ENCODE data around the gene UQCRC1. TPM values are rescaled to one million over a fixed set of nuclear protein-coding genes. Genes with fewer than 3 reads are reported as not detected.

Gene UQCRC1
- total RNA-seq, 1 donor from 2014 or later = 273 TPM

DNA sequence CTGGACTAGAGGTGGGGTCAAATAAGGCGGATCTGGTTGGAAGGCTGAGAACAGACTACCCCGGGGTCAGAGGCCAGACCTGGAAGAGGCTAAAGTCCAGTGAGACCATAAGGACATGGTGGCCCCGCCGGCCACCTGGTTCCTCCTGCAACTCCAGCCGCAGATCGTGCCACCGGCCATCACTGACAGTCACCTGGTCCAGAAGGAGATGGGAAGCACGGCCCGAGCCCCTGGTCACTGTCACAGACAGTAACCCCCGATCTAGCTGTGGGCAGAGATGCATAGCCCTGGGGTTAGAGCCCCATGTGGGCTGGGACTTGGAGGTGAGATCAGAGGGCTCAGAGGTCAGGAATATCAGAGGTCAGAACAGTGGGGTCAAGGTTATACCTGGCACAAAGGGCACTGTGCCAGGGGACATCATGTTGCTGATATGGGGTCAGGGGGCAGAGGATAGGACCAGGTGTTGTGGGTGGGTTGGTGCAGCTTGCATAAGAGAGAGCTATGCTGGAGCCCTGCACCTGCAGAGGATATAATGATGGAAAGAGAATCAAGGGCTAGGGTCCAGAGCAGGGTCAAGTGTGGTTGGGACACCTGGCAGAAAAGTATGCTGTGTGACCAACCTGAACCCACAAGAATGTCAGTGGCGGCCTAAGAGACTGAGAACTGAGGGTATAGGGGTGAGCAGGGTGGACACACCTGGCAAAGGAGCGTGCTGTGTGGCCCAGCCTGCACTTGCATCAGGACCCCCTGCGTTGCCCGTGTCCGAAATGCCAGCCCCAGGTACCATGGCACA is 43.7 kb upstream of the UQCRC1 start:
- no peaks in the 10 kb centered on the region for H3K4me1 Mint-ChIP-seq (ENCODE audit: unreplicated experiment)
- no peak for DNase-seq (ENCODE audit: extremely low spot score, unreplicated experiment)
- TF ChIP-seq, protein P1, sequence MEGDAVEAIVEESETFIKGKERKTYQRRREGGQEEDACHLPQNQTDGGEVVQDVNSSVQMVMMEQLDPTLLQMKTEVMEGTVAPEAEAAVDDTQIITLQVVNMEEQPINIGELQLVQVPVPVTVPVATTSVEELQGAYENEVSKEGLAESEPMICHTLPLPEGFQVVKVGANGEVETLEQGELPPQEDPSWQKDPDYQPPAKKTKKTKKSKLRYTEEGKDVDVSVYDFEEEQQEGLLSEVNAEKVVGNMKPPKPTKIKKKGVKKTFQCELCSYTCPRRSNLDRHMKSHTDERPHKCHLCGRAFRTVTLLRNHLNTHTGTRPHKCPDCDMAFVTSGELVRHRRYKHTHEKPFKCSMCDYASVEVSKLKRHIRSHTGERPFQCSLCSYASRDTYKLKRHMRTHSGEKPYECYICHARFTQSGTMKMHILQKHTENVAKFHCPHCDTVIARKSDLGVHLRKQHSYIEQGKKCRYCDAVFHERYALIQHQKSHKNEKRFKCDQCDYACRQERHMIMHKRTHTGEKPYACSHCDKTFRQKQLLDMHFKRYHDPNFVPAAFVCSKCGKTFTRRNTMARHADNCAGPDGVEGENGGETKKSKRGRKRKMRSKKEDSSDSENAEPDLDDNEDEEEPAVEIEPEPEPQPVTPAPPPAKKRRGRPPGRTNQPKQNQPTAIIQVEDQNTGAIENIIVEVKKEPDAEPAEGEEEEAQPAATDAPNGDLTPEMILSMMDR (conservative IDR thresholded peaks at IDR 0.05) = no peak
- no peak overlapping the region for H3K4me3 Mint-ChIP-seq
- H3K9me3 Mint-ChIP-seq = no peaks in the 10 kb centered on the region
- H3K27me3 Mint-ChIP-seq = no peaks in the 10 kb centered on the region
- H3K36me3 Mint-ChIP-seq = no peaks in the 10 kb centered on the region
- H3K27ac Mint-ChIP-seq = no peak overlapping the region

DNA sequence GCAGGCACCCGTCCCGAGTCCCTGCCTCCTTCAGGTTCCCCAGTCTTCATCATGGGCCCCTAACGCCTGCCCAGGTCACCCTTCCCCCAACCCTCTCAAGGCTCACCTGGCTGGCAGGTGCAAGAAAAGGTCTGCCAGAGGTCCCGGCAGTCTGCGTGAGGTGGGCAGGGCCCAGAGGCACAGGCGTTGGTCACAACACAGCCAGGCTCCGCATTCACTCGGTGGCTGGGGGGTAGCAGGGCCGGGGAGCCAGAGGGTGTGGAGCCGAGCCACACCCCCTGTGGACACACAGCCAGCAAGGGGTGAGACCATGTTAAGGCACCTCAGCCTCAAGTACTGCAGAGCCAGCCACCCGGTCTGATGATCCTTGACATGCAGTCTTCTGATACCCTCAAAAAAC is 42.3 kb upstream of the UQCRC1 start:
- DNase-seq (ENCODE audit: extremely low spot score, unreplicated experiment) = no peak
- H3K27me3 Mint-ChIP-seq = no peaks in the 10 kb centered on the region
- H3K4me1 Mint-ChIP-seq (ENCODE audit: unreplicated experiment) = no peaks in the 10 kb centered on the region
- no peak overlapping the region for H3K4me3 Mint-ChIP-seq
- no peaks in the 10 kb centered on the region for H3K9me3 Mint-ChIP-seq
- TF ChIP-seq, protein P1 (conservative IDR thresholded peaks at IDR 0.05) = no peak
- no peak overlapping the region for H3K27ac Mint-ChIP-seq
- no peaks in the 10 kb centered on the region for H3K36me3 Mint-ChIP-seq

DNA sequence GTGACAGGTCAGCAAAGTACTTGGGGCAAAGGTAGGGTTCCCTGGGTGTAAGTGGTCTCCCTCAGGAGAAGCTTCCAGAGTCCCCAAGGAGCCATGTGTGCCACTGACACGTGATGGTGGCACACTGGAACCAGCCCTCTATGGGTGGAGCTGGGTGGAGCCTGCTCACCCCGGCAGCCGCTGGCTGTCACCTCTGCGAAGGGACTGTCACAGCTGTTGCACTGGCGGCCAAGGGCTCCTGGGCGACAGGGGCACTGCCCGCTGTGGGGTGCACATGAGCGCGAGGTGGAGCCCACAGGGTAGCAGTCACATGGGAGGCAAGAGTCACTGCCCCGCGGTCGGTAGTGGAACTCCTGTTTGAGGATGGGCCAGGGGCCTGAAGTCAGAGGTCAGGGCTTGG is 41.3 kb upstream of the UQCRC1 start:
- no peaks in the 10 kb centered on the region for H3K9me3 Mint-ChIP-seq
- no peak overlapping the region for H3K4me3 Mint-ChIP-seq
- DNase-seq (ENCODE audit: extremely low spot score, unreplicated experiment) = no peak
- TF ChIP-seq, protein P1 (conservative IDR thresholded peaks at IDR 0.05) = no peak
- peak overlapping the region; percentile 16 for H3K27ac Mint-ChIP-seq
- no peaks in the 10 kb centered on the region for H3K27me3 Mint-ChIP-seq
- no peaks in the 10 kb centered on the region for H3K4me1 Mint-ChIP-seq (ENCODE audit: unreplicated experiment)
- H3K36me3 Mint-ChIP-seq = no peaks in the 10 kb centered on the region

DNA sequence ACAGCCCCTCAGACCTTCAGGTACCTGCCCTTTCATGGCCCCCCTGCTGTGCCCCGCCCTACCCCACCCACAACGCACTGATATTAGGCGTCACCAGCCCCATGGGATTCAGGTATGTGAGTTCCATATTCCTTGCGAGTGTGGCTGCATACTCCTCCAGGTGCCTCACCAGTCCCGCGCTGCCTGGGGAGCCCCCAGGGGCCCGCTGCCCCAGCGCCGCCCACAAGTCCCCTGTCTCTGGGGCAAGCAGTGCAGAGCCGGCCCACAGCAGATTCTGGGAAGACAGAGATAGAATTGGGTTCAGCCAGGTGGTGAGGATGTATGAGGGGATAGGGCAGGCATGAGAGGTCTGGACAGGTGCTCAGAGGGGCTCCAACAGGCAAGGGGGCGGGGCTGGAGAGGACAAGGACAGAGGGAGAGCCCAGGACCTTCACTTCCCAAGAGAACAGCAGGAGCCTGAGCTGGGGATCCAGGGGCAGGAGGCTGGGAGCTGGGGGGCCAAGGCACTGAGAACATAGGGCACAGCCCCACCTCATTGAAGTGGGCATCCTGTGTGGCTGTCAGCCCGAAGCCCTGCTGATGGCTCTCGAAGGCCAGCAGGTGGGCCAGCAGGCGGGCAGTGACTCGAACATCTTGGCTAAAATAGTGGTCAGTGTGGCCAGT is 38.9 kb upstream of the UQCRC1 start:
- Mint-ChIP-seq H3K36me3 (no peaks in the 10 kb centered on the region), H3K27ac (no peak overlapping the region), H3K4me1 (ENCODE audit: unreplicated experiment) (no peaks in the 10 kb centered on the region), H3K27me3 (no peaks in the 10 kb centered on the region), H3K9me3 (no peaks in the 10 kb centered on the region), H3K4me3 (no peak overlapping the region)
- DNase-seq (ENCODE audit: extremely low spot score, unreplicated experiment) = no peak
- TF ChIP-seq, protein P1 (conservative IDR thresholded peaks at IDR 0.05) = no peak

DNA sequence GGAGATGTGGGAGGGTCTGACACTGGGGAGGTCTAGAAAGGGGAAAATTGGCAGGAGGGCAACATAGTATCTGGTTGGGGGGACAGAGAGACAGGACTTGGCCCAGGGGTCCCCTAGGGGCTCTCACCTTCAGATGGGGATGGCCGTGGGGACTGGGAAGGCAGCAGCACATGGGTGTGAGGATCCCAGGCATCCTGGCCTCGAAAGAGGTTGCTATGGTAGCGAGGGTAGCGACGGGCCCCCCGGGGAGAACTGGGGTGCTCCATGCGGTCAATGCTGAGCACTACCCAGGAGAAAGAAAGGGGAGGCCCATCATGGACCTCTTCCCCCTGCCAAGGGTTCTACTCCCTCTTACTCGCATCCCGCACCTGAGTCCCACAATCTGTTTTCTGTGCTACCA is 38.3 kb upstream of the UQCRC1 start:
- Mint-ChIP-seq H3K27me3 (no peaks in the 10 kb centered on the region), H3K36me3 (no peaks in the 10 kb centered on the region), H3K9me3 (no peaks in the 10 kb centered on the region), H3K27ac (no peak overlapping the region), H3K4me3 (no peak overlapping the region), H3K4me1 (ENCODE audit: unreplicated experiment) (no peaks in the 10 kb centered on the region)
- TF ChIP-seq, protein P1 (conservative IDR thresholded peaks at IDR 0.05) = no peak
- no peak for DNase-seq (ENCODE audit: extremely low spot score, unreplicated experiment)

Measured in type B pancreatic cell (in vitro differentiated cells).